Psoas muscle (tissue), 8 donors: ENCODE data around the gene L2HGDH. TPM values are rescaled to one million over a fixed set of nuclear protein-coding genes. Genes with fewer than 3 reads are reported as not detected.
A peak's percentile ranks its signal among the peaks of the same experiment; 100 is the strongest.

Experiments used
- ATAC-seq, 4 donors: fragments of 200-7000 bp; cut with Tn5 transposase; one replicate each; pipeline ENCODE4 v1.9.1; 2020; ENCODE audit warnings: moderate library complexity in 3 of 4, mild to moderate bottlenecking in 2 of 4
- DNase-seq, 2 donors: peaks; one replicate each; pipeline ENCODE4 v3.0.0-alpha.2; 2020
- H3K27ac ChIP-seq: fragments of 200-600 bp; one replicate; pipeline ENCODE4 v1.8.0; 2022
- H3K27me3 ChIP-seq, 3 donors: fragments of 200-600 bp in 1 of 3; one replicate each; pipeline versions ENCODE4 v1.6.1 to v1.8.0; 2013 to 2022; ENCODE audit warnings: low read length in 2 of 3, mild to moderate bottlenecking in 2 of 3, moderate library complexity in 1 of 3; ENCODE audit not compliant: insufficient read depth in 3 of 3
- H3K36me3 ChIP-seq, 2 donors: fragments of 200-600 bp in 1 of 2; one replicate each; pipeline versions ENCODE4 v1.6.1 to v1.8.0; 2013 to 2022; ENCODE audit warnings: low read depth in 1 of 2, mild to moderate bottlenecking in 1 of 2, moderate library complexity in 1 of 2; ENCODE audit not compliant: insufficient read depth in 1 of 2
- H3K4me1 ChIP-seq: fragments of 200-600 bp; one replicate; pipeline ENCODE4 v1.8.0; 2022
- H3K4me3 ChIP-seq: fragments of 200-600 bp; one replicate; pipeline ENCODE4 v1.8.0; 2022; ENCODE audit warnings: mild to moderate bottlenecking
- H3K9me3 ChIP-seq: fragments of 200-600 bp; one replicate; pipeline ENCODE4 v1.8.0; 2022
- WGBS, 3 donors: extraction: QIAGEN DNeasy Blood & Tissue Kit; methylation state at CpG; one replicate each; pipeline versions ENCODE4 v1.1.6 to v1.1.7; 2013; 5-methylcytosine and 5-hydroxymethylcytosine counted together
- intact Hi-C, 2 donors: fragments of 100-400 bp; cut with DNase I; formaldehyde crosslinking; loops; one replicate each; pipeline versions ENCODE4 v1.11.0 to v1.14.2; 2022
- polyA plus RNA-seq, 3 donors: library from polyadenylated mRNA; stranded (reverse); fragments of 200-250 nt; gene quantifications; one replicate each; pipeline ENCODE4 v1.2.3, GENCODE V29; 2013
- total RNA-seq, 4 donors: library from RNA; stranded (reverse); fragmentation: NEBNext Ultra II Directional in 2 of 4; extraction: Animal tissue kit (Norgen Biotek cat#: 25700) in 2 of 4; gene quantifications; one replicate each; pipeline versions ENCODE4 v1.2.1 to v1.2.4, GENCODE V29; 2021 to 2023
- TF ChIP-seq, protein P1 (sequence below): fragments of 200-600 bp; IDR thresholded peaks from one replicate; pipeline ENCODE4 v1.8.0; 2022; ENCODE audit warnings: antibody characterized with exemption
- donor health status: healthy with polysubstance abuse.
- donor health status: DM: no; HTN: no; CAD: no; lungs with moderate emphysema.
- donor health status: Bipolar disorder and iron deficiency.
- donor health status: healthy.
- donor health status: DM: yes; HTN: yes; CAD: no.
- donor health status: DM: no; HTN: no; CAD: no.
- donor health status: DM: no; HTN: no; CAD: no.
- donor health status: DM: yes; HTN: yes; CAD: no.

The L2HGDH gene
- total and polyA plus RNA-seq, 7 donors, result 3.5 to 10.9 (median 10.0) TPM

DNA sequence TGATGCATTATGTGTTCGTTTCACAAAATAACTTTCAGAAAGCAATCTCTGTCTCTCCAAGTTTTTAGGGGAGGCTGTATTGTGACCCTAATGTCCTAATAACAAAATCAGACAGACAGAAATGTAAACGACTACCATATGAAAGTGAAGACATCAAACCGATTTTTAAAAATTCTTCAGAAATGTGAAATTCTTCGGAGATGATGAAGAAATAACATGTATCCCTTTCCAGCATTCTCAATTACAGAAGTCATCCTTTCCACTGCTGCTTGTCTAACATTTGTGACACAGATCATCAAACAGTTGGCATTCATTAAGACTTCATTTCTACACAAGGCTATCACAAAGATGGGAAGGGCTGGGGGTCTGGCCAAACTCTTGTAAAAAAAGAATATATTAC lies 41.1 kb upstream of the L2HGDH start:
- ATAC-seq (no peak), DNase-seq (no peak)
- Histone ChIP-seq H3K36me3 (no peaks in the 10 kb centered on the region), H3K4me1 (no peaks in the 10 kb centered on the region), H3K27ac (no peak overlapping the region), H3K27me3 (no peaks in the 10 kb centered on the region), H3K4me3 (no peak overlapping the region), H3K9me3 (no peaks in the 10 kb centered on the region)
- TF ChIP-seq, protein P1, sequence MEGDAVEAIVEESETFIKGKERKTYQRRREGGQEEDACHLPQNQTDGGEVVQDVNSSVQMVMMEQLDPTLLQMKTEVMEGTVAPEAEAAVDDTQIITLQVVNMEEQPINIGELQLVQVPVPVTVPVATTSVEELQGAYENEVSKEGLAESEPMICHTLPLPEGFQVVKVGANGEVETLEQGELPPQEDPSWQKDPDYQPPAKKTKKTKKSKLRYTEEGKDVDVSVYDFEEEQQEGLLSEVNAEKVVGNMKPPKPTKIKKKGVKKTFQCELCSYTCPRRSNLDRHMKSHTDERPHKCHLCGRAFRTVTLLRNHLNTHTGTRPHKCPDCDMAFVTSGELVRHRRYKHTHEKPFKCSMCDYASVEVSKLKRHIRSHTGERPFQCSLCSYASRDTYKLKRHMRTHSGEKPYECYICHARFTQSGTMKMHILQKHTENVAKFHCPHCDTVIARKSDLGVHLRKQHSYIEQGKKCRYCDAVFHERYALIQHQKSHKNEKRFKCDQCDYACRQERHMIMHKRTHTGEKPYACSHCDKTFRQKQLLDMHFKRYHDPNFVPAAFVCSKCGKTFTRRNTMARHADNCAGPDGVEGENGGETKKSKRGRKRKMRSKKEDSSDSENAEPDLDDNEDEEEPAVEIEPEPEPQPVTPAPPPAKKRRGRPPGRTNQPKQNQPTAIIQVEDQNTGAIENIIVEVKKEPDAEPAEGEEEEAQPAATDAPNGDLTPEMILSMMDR, result no peak
- 65 to 74% (median 67%) methylated on average over 4 of the region's 4 CpGs for WGBS, 3 donors
- intact Hi-C loops, result no loop called here

DNA sequence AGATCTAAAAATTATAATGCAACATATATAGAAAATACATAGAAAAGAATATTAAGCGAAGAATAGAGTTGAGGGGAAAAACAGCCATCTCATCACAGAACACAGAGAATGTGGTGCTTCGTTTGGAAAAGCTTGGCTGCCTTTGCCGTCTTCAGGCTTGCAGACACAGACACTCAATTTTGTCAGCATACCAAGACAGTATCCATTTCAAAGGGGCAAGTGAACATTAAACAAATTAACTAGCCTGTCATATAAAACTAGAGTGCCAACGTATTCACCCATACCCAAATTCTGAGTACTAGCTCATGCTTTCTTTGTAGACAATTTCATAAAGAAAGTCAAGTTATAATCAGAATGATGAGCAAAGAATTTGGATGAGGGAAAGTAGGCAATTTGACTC lies 40.6 kb upstream of the L2HGDH start:
- no peaks in the 10 kb centered on the region for H3K36me3 ChIP-seq

DNA sequence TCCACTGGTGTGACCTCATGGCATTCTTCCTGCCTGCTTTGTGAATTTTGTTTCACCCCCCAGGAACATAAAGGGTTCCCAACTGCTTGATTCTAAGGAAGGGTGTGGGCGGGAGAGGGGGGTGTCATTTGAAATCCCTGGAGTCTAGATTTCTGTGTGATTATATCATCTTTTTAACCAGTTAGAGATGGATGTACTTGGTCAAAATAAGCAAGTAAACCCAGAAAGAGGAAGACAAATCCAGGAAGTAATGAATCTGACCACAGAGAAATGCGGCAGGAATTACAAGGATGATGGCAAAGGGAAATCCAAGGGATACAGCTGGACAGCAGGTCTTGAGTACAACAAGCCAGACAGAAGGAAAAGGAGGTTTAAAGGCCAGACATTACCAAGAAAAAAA lies 38.9 kb upstream of the L2HGDH start:
- H3K36me3 ChIP-seq, result no peaks in the 10 kb centered on the region
- DNase-seq (no peak), ATAC-seq (no peak)
- H3K4me3 ChIP-seq, result no peak overlapping the region
- no peaks in the 10 kb centered on the region for H3K27me3 ChIP-seq
- no peaks in the 10 kb centered on the region for H3K9me3 ChIP-seq
- WGBS, 3 donors, result 74 to 82% (median 80%) methylated on average over 2 of the region's 2 CpGs
- intact Hi-C loops, result no loop called here
- no peak overlapping the region for H3K27ac ChIP-seq
- H3K4me1 ChIP-seq, result peaks cover 6% of the 10 kb centered on the region
- TF ChIP-seq, protein P1, result no peak

More for the DNA sequence above, 40.6 kb upstream of the L2HGDH start:
- Histone ChIP-seq H3K4me3 (no peak overlapping the region), H3K4me1 (peaks cover 4% of the 10 kb centered on the region), H3K9me3 (no peaks in the 10 kb centered on the region), H3K27ac (no peak overlapping the region), H3K27me3 (no peaks in the 10 kb centered on the region)
- intact Hi-C loops, result no loop called here
- ATAC-seq, result no peak
- no peak for DNase-seq
- TF ChIP-seq, protein P1, result no peak
- 49 to 60% (median 53%) methylated on average over 4 of the region's 4 CpGs for WGBS, 3 donors

DNA sequence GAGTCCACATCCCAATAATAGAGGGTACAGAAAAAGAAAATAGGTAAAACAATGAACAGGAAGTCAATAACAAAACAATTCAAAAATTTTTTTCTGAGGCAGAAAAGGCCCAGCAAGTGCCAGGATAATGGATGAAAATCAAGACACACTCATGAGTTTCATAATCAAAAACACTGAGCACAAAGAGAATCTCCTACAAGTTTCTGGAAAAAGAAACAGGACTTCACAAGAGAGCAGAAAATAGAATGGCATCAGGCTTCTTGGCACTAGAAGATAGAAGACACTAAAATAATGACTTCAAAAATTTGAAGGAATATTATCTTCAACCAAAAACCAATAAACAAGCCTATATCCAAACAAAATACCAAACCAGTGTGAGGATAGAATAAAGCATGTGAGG lies 36.9 kb upstream of the L2HGDH start:
- H3K27me3 ChIP-seq, result no peaks in the 10 kb centered on the region
- no peak for DNase-seq
- no peak overlapping the region for H3K27ac ChIP-seq
- H3K36me3 ChIP-seq, result no peaks in the 10 kb centered on the region
- no peak overlapping the region for H3K4me3 ChIP-seq
- peaks cover 6% of the 10 kb centered on the region for H3K4me1 ChIP-seq
- no peak for ATAC-seq
- intact Hi-C loops, result no loop called here
- no peaks in the 10 kb centered on the region for H3K9me3 ChIP-seq
- TF ChIP-seq, protein P1, result no peak

DNA sequence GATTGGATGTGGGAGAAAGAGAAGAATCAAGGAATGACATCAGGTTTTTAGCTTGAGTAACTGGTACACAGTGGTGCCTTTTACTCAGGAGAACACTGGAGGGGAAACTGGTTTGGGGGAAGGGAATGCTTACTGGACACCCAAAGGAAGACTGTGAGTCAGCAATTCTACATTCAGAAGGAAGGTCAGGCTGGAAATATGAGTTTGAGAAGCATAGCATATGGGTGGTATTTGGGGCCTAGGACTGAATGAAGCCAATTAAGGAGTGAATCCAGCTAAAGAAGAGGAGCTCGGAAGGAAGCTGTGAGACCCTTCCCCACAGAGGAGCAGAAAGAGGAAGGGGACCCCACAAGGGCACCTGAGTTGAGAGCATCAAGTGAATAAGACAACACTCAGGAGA lies 35.5 kb upstream of the L2HGDH start:
- peak in 2 of 4 donors; percentile 34 to 46 for ATAC-seq

More for the DNA sequence above, 35.5 kb upstream of the L2HGDH start:
- Histone ChIP-seq H3K36me3 (no peaks in the 10 kb centered on the region), H3K27ac (no peak overlapping the region), H3K27me3 (no peaks in the 10 kb centered on the region), H3K9me3 (no peaks in the 10 kb centered on the region), H3K4me3 (no peak overlapping the region), H3K4me1 (peaks cover 8% of the 10 kb centered on the region)
- intact Hi-C loops, result no loop called here
- TF ChIP-seq, protein P1, result no peak
- DNase-seq, result no peak
- WGBS, 3 donors, result 52 to 98% (median 85%) methylated on average over 1 of the region's 1 CpG
